ENCODE measurements around the gene CACNA2D1. TPM values are rescaled to one million over a fixed set of nuclear protein-coding genes. Genes with fewer than 3 reads are reported as not detected.
A peak's percentile ranks its signal among the peaks of the same experiment; 100 is the strongest.

Gene CACNA2D1
- total and polyA plus RNA-seq, 5 experiments from 2014 or later, result not detected

GRCh38 chr7:82247814-82248433, 195.7 kb downstream of the CACNA2D1 start:
- DNase-seq (no peak), ATAC-seq (no peak)
- Mint-ChIP-seq H3K36me3 (no peaks in the 10 kb centered on the region), H3K9me3 (peaks cover 0 to 1% (median 0%) of the 10 kb centered on the region in 9 donors), H3K4me1 (no peaks in the 10 kb centered on the region), H3K4me3 (no peak overlapping the region), H3K27me3 (no peaks in the 10 kb centered on the region), H3K27ac (no peak overlapping the region)
- POLR2A ChIA-PET, result no interaction called here

- Mint-ChIP-seq H3K36me3 (no peaks in the 10 kb centered on the region), H3K27me3 (no peaks in the 10 kb centered on the region), H3K27ac (no peak overlapping the region), H3K4me3 (no peak overlapping the region), H3K4me1 (no peaks in the 10 kb centered on the region), H3K9me3 (peaks cover 0 to 1% (median 0%) of the 10 kb centered on the region in 9 donors)
- POLR2A ChIA-PET, result no interaction called here
- ATAC-seq, result no peak
- DNase-seq, result no peak
Measured at GRCh38 chr7:82244947-82245517, 198.5 kb downstream of the CACNA2D1 start.

DNA sequence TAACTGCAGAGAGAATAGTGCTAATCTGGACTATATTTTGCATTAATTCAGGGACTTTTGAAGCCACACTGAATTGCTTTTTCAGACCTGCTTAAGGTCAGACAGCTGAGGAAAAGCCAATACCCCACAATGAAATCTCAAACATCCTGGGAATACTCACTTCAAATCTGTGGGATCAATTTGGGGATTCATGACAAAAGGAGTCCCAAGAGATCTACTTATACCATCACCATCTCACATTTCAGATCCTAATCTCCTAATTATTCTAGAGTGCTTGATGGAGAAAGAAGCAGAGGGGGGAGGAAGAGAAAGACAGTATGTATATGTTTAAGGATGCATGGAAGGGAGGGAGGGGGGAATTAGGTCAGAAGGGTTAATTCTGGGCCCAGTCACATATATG, 202.2 kb downstream of the CACNA2D1 start:
- no peak overlapping the region for H3K27ac Mint-ChIP-seq
- DNase-seq (no peak), ATAC-seq (no peak)
- POLR2A ChIA-PET, result no interaction called here
- H3K27me3 Mint-ChIP-seq, result no peaks in the 10 kb centered on the region
- H3K4me3 Mint-ChIP-seq, result no peak overlapping the region
- no peaks in the 10 kb centered on the region for H3K9me3 Mint-ChIP-seq
- no peaks in the 10 kb centered on the region for H3K4me1 Mint-ChIP-seq
- no peaks in the 10 kb centered on the region for H3K36me3 Mint-ChIP-seq

- no peak overlapping the region for H3K4me3 Mint-ChIP-seq
Measured at GRCh38 chr7:82235713-82236112, 207.9 kb downstream of the CACNA2D1 start.

GRCh38 chr7:82234457-82235049, 209.0 kb downstream of the CACNA2D1 start:
- DNase-seq (peak in 1 of 10 donors; percentile 1), ATAC-seq (no peak)
- Mint-ChIP-seq H3K27ac (no peak overlapping the region), H3K4me1 (no peaks in the 10 kb centered on the region), H3K9me3 (no peaks in the 10 kb centered on the region), H3K4me3 (no peak overlapping the region), H3K36me3 (no peaks in the 10 kb centered on the region), H3K27me3 (no peaks in the 10 kb centered on the region)
- POLR2A ChIA-PET, result no interaction called here

More at GRCh38 chr7:82235713-82236112, 207.9 kb downstream of the CACNA2D1 start:
- H3K4me1 Mint-ChIP-seq, result no peaks in the 10 kb centered on the region
- H3K27ac Mint-ChIP-seq, result no peak overlapping the region
- no peaks in the 10 kb centered on the region for H3K9me3 Mint-ChIP-seq
- POLR2A ChIA-PET, result no interaction called here
- H3K27me3 Mint-ChIP-seq, result no peaks in the 10 kb centered on the region
- DNase-seq, result no peak
- ATAC-seq, result no peak
- no peaks in the 10 kb centered on the region for H3K36me3 Mint-ChIP-seq

DNA sequence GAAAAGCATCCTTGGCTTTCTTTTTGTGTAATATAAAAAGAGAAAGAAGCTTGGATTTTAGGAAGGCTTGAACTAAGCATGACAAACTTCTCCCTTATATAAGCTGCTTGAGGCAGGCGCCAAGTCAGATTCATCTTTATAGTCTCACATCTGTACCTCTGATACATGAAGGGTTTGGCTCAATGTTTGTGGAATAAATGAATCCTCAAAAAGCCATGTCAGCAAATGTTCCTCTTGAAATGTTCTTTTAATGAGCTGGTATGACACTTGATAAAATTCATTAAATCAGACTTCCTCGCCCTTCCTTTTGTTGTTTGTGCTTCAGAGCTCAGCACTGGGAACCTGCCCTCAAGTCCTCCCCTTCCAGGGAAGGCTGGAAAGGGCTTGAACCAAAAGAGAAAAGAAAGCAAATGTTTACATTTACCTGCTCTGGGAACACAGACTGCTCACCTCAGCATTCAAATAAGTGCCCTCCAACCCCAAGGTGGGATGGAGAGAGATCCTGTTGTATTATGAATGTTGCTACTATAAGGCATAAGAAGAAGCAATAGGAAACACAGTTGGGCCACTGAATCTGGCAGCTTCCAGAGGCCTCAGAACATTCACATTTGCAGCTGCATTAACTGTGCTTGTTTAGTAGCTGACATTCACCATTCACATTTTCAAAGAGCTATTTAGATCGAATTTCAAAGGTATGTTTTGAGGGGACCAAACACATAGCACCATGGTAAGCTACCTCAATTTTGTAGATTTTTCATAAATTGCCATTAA, 212.6 kb downstream of the CACNA2D1 start:
- no peak overlapping the region for H3K4me3 Mint-ChIP-seq
- H3K27me3 Mint-ChIP-seq, result peaks cover 0 to 2% (median 0%) of the 10 kb centered on the region in 5 donors
- no peak overlapping the region for H3K27ac Mint-ChIP-seq
- H3K36me3 Mint-ChIP-seq, result no peaks in the 10 kb centered on the region
- no peak for ATAC-seq
- H3K9me3 Mint-ChIP-seq, result no peaks in the 10 kb centered on the region
- DNase-seq, result no peak
- POLR2A ChIA-PET, result no interaction called here
- H3K4me1 Mint-ChIP-seq, result no peaks in the 10 kb centered on the region

DNA sequence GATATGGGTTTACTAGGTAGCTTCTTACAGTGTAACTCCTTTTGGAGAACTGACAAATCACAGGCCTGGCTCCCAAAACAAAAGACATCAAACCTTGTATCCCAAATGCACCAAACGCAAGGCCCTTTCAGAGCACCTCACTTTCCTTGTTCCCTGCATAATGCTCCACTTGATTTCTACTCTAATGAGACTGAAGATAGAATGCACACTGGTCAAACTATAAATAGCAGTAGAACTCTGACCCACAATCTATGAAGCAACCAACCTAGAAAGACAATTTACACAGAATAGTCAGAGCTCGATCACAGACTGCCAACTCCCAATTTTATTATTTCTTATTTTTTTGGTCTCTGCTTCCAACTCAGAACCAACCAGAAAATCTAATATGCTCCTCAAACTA, 214.4 kb downstream of the CACNA2D1 start:
- ATAC-seq (no peak), DNase-seq (no peak)
- POLR2A ChIA-PET, result no interaction called here
- no peak overlapping the region for H3K4me3 Mint-ChIP-seq
- no peaks in the 10 kb centered on the region for H3K4me1 Mint-ChIP-seq
- peaks cover 0 to 2% (median 0%) of the 10 kb centered on the region in 5 donors for H3K27me3 Mint-ChIP-seq
- H3K9me3 Mint-ChIP-seq, result peaks cover 0 to 2% (median 0%) of the 10 kb centered on the region in 9 donors
- H3K27ac Mint-ChIP-seq, result no peak overlapping the region
- H3K36me3 Mint-ChIP-seq, result no peaks in the 10 kb centered on the region

DNA sequence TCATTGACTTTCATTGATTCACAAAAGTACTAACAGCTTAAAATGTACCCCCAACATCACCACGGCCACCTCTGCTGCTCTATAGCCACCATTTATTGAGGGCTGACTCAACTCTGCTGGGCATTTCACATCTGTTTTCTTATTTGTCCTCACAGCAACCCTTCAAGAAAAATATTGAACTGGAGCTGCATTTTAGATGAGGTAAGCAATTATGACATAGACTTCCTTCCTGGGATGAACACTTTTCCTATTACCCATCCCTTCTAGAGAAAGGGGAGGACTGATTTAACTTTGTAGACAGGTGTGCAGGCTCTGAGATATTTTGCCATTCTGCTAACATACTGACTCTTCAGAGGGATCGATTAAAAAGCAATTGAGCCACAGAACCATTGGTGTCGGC, 217.4 kb downstream of the CACNA2D1 start:
- no peak overlapping the region for H3K27ac Mint-ChIP-seq
- POLR2A ChIA-PET, result no interaction called here
- ATAC-seq, result no peak
- H3K9me3 Mint-ChIP-seq, result peaks cover 0 to 3% (median 0%) of the 10 kb centered on the region in 9 donors
- no peak overlapping the region for H3K4me3 Mint-ChIP-seq
- no peaks in the 10 kb centered on the region for H3K36me3 Mint-ChIP-seq
- no peaks in the 10 kb centered on the region for H3K4me1 Mint-ChIP-seq
- H3K27me3 Mint-ChIP-seq, result peaks cover 0 to 2% (median 0%) of the 10 kb centered on the region in 5 donors
- DNase-seq, result no peak

- Mint-ChIP-seq H3K27ac (no peak overlapping the region), H3K4me3 (no peak overlapping the region), H3K27me3 (peaks cover 0 to 2% (median 0%) of the 10 kb centered on the region in 5 donors), H3K9me3 (peaks cover 0 to 3% (median 0%) of the 10 kb centered on the region in 9 donors), H3K4me1 (no peaks in the 10 kb centered on the region), H3K36me3 (no peaks in the 10 kb centered on the region)
- POLR2A ChIA-PET, result no interaction called here
- ATAC-seq (no peak), DNase-seq (no peak)
Measured at GRCh38 chr7:82224529-82224928, 219.0 kb downstream of the CACNA2D1 start.

GRCh38 chr7:82223580-82223979, 220.0 kb downstream of the CACNA2D1 start:
- POLR2A ChIA-PET, result no interaction called here
- DNase-seq (no peak), ATAC-seq (no peak)
- Mint-ChIP-seq H3K27ac (no peak overlapping the region), H3K4me3 (no peak overlapping the region), H3K27me3 (no peaks in the 10 kb centered on the region), H3K4me1 (no peaks in the 10 kb centered on the region), H3K9me3 (peaks cover 0 to 3% (median 0%) of the 10 kb centered on the region in 9 donors), H3K36me3 (no peaks in the 10 kb centered on the region)

GRCh38 chr7:82221152-82221674, 222.4 kb downstream of the CACNA2D1 start:
- H3K27me3 Mint-ChIP-seq, result no peaks in the 10 kb centered on the region
- no peak overlapping the region for H3K4me3 Mint-ChIP-seq
- no peak for DNase-seq
- H3K36me3 Mint-ChIP-seq, result no peaks in the 10 kb centered on the region
- POLR2A ChIA-PET, result no interaction called here
- H3K9me3 Mint-ChIP-seq, result peaks cover 0 to 3% (median 0%) of the 10 kb centered on the region in 9 donors
- H3K27ac Mint-ChIP-seq, result no peak overlapping the region
- ATAC-seq, result no peak
- no peaks in the 10 kb centered on the region for H3K4me1 Mint-ChIP-seq

DNA sequence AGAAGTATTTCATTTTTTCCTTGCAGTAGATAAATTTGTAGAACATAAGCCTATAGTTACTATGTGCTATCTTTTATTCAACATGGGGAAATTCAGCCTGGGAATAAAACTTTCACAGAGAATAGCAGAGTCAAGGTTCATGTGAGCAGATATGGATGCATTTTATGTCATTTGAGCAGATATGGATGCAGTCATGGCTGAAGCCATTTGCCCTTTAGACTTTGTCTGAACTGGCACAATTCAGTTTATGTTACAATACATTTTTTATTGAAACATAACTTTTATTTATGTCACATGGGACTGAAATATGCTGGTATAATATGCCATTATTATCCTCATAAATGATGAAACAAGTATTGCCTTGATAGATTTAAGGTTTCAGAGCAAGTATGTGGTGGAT, 231.1 kb downstream of the CACNA2D1 start:
- no peak for DNase-seq
- no peak for ATAC-seq
- no peak overlapping the region for H3K4me3 Mint-ChIP-seq
- POLR2A ChIA-PET, result no interaction called here
- H3K36me3 Mint-ChIP-seq, result no peaks in the 10 kb centered on the region
- no peaks in the 10 kb centered on the region for H3K4me1 Mint-ChIP-seq
- peaks cover 0 to 3% (median 0%) of the 10 kb centered on the region in 9 donors for H3K9me3 Mint-ChIP-seq
- peaks cover 0 to 3% (median 0%) of the 10 kb centered on the region in 5 donors for H3K27me3 Mint-ChIP-seq
- H3K27ac Mint-ChIP-seq, result no peak overlapping the region

DNA sequence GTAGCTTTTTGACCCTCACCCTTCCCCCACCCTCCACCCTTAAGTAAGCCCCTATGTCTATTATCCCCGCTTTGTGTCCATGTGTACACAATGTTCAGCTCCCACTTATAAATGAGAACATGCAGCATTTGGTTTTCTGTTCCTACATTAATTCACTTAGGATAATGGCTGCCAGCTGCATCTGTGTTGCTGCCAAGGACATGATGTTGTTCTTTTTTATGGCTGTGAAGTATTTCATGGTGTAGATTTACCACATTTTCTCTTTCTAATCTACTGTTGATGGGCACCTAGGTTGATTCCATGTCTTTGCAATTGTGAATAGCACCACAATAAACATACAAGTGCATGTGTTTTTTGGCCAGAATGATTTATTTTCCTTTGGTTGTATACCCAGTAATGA, 232.2 kb downstream of the CACNA2D1 start:
- peaks cover 0 to 3% (median 0%) of the 10 kb centered on the region in 5 donors for H3K27me3 Mint-ChIP-seq
- H3K9me3 Mint-ChIP-seq, result peaks cover 0 to 5% (median 0%) of the 10 kb centered on the region in 9 donors
- POLR2A ChIA-PET, result no interaction called here
- H3K4me1 Mint-ChIP-seq, result no peaks in the 10 kb centered on the region
- no peak overlapping the region for H3K27ac Mint-ChIP-seq
- H3K4me3 Mint-ChIP-seq, result no peak overlapping the region
- DNase-seq, result no peak
- no peaks in the 10 kb centered on the region for H3K36me3 Mint-ChIP-seq
- no peak for ATAC-seq

All from naive thymus-derived CD8-positive, alpha-beta T cell (primary cell).